Activated CD4-positive, alpha-beta T cell treated with anti-CD3 and anti-CD28 coated beads, Interleukin-2, Interleukin-4, amounts not matched to agents 100 ng/mL and 50 ng/mL, durations not matched to agents 16 hours and 8 hours (primary cell): ENCODE data around the gene ARHGDIA.
A peak's percentile ranks its signal among the peaks of the same experiment; 100 is the strongest.

ENCODE experiments used
- DNase-seq: peaks from one replicate; pipeline ENCODE4 v3.0.0-alpha.2; 2020; ENCODE audit warnings: low spot score

ARHGDIA gene

DNA sequence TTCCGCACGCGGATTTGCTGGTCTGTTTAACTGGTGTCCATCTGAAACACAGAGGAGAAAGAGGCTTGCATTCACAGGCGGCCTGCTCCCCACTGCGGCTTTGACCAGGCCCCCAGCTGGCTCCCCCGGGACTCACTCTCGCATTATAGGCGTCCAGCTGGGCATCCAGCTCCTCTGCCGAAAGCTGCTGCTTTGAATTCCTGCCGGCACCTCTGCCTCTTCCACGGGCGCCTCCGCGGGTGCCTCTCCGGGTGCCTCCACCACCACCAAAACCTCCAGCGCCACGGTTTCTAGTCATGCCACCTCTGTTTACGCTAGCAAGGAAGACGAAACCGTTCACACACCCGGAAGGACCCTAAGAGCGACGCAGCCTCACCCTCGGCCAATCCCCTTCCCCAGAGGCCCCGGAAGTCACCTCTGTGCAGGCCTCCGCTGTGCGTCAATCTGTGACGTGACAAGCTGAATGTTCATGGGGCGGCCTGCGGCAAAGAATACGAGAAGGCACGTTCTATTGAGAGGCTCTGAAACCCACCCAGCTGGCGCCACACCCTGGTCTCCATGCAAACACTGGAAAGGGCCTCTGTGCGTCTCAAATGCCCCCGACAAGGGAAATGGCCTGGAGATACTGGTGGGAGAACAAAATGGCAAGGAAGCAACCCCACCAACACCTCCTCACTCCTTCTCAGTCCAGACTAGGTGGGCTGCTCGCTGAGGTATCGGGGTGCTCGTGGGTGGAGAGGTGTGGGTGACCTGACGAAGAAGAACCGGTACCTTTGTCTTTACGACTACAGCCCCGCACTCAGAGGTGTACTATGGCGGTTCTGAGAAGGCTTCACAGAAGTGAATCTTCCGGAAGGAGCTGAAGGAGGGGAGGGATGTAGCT is 17.2 kb upstream of the ARHGDIA start:
- no peak for DNase-seq

- no peak for DNase-seq
Observed at GRCh38 chr17:81885869-81886548, 14.9 kb upstream of the ARHGDIA start.

DNA sequence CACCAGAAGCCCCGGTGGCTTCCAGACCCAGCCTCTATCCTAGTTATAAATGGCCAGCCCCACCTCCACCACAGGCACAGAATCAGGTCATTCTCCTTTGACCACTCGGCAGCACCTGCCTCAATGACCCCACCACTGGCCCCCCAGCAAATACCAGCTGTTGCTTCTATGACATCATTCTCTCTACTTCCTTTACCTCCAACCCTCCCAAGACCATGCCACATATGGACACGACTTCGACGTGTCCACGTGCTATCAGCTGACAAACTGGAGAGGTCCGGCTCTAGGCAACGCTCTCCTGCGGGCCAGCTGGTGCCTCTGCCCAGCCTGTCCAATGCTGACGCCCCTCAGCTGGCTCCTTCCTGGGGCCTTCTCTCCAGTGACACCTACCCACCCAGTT is 14.3 kb upstream of the ARHGDIA start:
- no peak for DNase-seq

GRCh38 chr17:81884968-81885367 is 13.8 kb upstream of the ARHGDIA start:
- DNase-seq, result no peak

GRCh38 chr17:81884520-81884919 is 13.4 kb upstream of the ARHGDIA start:
- DNase-seq, result no peak

- no peak for DNase-seq
Observed at GRCh38 chr17:81879121-81879520, 8.0 kb upstream of the ARHGDIA start.

GRCh38 chr17:81878294-81878693 is 7.2 kb upstream of the ARHGDIA start:
- DNase-seq, result no peak

DNA sequence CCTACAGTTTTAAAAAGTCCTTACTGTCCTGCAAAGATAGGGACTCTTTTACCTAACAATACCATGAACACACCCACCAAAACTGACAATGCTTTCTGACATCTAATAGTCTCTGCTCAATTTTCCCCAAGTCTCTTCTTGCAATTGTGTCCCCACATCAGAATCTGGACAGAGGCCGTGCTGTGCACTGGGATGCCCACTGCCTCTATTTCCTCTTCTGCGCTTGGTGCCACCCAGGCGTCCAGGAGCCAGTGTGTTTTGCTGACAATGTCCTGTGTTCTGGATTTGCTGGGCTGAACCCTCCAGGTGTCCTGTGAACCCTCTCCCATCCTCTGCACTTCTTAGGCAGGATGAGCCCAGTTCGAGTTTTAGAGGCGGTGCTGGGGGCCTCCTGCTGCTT is 6.4 kb upstream of the ARHGDIA start:
- DNase-seq, result no peak

DNA sequence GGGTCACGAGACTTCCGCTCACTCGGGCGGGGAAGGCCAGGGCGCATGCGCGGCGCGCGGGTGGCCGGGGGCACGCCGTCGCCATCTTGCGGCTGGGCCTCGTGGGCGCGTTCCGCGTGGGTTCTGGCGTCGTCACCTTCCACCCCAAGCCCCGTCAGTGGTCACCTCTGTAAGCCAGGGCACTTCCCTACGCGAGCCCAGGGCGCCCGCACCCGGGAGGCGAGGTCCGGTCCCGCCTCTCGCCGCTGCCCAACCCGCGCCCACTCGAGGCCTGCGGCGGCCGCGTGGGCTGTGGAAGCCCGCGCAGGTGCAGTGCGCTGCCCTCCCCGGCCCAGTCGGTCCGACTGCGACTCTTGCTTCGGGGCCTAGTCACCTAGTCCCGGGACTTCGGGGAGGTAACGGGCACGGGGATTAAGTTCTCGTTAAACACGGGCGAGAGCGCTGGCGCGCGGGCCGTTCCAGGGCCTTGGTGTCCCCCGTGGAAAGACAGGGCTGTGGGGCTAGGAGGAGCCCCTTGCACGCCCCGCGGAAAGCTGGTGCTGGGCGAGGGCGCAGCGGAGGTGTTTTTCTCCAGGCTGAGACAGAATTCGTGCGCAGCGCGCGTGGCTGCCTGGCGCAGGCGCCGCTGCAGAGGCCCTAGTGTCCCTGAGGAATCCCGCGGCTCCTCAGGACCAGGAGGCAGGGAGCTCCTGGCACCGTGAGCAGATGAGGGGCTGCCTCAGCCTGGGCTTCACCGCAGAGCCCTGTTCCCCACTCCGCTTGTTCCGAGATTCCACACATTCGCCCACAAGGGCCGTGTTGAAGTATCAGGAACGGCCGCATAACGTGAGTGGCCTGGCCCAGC is 472 bp upstream of the ARHGDIA start:
- peak; percentile 96 for DNase-seq

- DNase-seq, result no peak
Observed at GRCh38 chr17:81870131-81870980, 781 bp downstream of the ARHGDIA start.

DNA sequence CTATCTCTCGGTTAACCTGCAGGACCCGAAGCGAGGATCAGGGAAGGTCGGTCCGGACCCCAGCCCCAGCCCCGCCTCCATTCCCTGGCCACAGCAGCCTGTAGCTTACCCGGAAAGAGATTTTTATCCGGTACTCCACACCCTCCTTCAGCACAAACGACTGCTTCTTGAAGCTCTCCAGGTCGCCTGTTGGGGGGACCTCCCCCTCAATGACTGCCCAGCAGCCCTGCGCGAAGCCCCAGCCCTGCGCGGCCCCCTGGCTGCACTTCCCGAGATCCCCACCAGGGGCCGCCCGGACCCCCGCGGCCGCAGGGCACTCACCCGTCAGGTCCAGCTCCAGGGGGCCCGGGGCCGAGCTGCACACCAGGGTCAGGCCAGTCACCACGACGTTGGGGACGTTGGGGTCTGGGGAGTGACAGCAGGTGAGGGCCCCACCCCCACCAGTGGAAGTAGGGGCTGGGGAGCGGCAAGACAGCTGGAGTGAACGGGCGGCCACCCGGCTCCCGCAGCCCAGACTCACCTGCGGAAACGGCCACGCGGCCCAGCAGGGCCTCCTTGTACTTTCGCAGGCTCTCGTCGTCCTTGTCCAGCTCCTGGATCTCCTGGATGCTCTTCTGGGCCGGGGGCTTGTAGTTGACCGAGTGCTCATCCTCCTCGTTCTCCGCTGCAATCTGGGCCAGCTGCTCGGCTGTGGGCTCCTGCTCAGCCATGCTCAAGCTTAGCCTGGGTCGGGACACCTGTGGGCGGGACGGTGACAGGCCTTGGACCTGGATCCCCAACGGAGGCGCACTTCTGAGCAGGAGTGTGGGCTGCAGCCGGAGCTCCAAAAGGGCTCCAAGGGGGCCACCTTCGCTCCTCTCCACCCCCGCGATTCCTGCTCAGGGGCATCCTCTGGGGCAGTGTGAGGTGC is 1.7 kb downstream of the ARHGDIA start:
- no peak for DNase-seq

DNA sequence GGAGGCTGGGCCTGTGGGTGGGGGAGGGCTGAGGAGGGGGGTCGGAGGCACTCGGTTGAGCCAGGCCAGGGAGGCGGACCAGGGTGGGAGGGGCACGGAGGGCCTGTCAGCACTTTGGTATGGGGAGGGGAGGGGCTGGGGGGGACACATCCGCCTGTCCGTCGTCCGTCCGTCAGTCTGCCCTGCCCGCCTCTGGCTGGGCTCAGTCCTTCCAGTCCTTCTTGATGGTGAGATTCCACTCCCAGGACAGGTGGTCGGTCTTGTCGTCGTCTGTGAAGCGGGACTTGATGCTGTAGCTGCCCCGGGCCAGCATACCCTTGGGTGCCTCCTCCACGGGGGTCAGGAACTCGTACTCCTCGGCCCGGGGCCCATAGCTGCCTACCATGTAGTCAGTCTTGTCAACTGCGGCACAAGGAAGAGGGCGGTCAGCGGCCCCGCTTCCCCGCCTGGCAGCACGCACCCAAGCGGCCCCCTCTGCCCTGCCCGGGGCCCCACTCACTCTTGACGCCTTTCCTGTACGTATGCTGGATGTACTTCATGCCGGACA is 2.4 kb downstream of the ARHGDIA start:
- no peak for DNase-seq

GRCh38 chr17:81867991-81868673 is 3.0 kb downstream of the ARHGDIA start:
- DNase-seq, result no peak

- no peak for DNase-seq
Observed at GRCh38 chr17:81867170-81867990, 3.8 kb downstream of the ARHGDIA start.

- DNase-seq, result no peak
Observed at GRCh38 chr17:81866440-81867169, 4.5 kb downstream of the ARHGDIA start.

- no peak for DNase-seq
Observed at GRCh38 chr17:81865733-81866439, 5.3 kb downstream of the ARHGDIA start.

- DNase-seq, result no peak
Observed at GRCh38 chr17:81865358-81865732, 5.8 kb downstream of the ARHGDIA start.
